Kidney epithelial cell (primary cell): ENCODE data around the gene STX1A. TPM values are rescaled to one million over a fixed set of nuclear protein-coding genes. Genes with fewer than 3 reads are reported as not detected.

Experiments used
- DNase-seq: peaks from one replicate; pipeline ENCODE4 v3.0.0-alpha.2; 2010; ENCODE audit warnings: low read depth
- H3K27me3 ChIP-seq: 2 replicates; pipeline ENCODE4 v1.6.0; 2011; ENCODE audit warnings: low read length; ENCODE audit not compliant: control insufficient read depth, insufficient read depth
- H3K36me3 ChIP-seq: 2 replicates; pipeline ENCODE4 v1.5.1; 2011; ENCODE audit warnings: low read length; ENCODE audit not compliant: control insufficient read depth, insufficient read depth
- H3K4me3 ChIP-seq: 2 replicates; pipeline ENCODE4 v1.5.1; 2011; ENCODE audit warnings: low read depth, mild to moderate bottlenecking, control low read depth, low read length
- total RNA-seq: library from RNA; depleted of rRNA; stranded (reverse); fragments of >200 nt; gene quantifications from 2 replicates; pipeline ENCODE4 v1.2.3, GENCODE V29; 2015
- TF ChIP-seq, protein P1 (sequence below): IDR thresholded peaks from 2 replicates; pipeline ENCODE4 v1.5.1; 2011; ENCODE audit warnings: mild to moderate bottlenecking, moderate library complexity, low read length, control low read depth, inconsistent platforms; ENCODE audit not compliant: insufficient read depth, poor library complexity, severe bottlenecking

The STX1A gene
- total RNA-seq, 1 donor from 2014 or later, result 25.9 TPM

DNA sequence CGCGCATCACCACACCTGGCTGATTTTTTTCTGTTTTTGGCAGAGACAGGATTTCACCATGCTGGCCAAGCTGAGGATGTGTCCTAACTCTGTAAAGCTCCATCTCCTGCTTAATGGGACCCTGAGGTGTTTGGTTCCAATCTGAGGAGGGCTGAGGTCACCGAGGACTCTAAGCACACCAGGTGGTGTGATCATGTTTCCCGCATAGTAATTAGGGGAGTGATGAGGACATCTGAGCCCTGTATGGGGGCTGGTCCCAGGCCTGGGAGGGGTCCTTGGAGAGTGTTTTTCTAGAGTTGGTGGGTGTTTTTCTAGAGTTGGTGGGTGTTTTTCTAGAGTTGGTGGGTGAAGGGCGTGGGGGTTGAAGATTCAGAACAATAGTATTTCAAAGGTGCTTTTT lies 22.1 kb upstream of the STX1A start:
- DNase-seq, result no peak
- TF ChIP-seq, protein P1, sequence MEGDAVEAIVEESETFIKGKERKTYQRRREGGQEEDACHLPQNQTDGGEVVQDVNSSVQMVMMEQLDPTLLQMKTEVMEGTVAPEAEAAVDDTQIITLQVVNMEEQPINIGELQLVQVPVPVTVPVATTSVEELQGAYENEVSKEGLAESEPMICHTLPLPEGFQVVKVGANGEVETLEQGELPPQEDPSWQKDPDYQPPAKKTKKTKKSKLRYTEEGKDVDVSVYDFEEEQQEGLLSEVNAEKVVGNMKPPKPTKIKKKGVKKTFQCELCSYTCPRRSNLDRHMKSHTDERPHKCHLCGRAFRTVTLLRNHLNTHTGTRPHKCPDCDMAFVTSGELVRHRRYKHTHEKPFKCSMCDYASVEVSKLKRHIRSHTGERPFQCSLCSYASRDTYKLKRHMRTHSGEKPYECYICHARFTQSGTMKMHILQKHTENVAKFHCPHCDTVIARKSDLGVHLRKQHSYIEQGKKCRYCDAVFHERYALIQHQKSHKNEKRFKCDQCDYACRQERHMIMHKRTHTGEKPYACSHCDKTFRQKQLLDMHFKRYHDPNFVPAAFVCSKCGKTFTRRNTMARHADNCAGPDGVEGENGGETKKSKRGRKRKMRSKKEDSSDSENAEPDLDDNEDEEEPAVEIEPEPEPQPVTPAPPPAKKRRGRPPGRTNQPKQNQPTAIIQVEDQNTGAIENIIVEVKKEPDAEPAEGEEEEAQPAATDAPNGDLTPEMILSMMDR, result no peak
- Histone ChIP-seq H3K27me3 (no peaks in the 10 kb centered on the region), H3K4me3 (no peak overlapping the region), H3K36me3 (no peaks in the 10 kb centered on the region)

DNA sequence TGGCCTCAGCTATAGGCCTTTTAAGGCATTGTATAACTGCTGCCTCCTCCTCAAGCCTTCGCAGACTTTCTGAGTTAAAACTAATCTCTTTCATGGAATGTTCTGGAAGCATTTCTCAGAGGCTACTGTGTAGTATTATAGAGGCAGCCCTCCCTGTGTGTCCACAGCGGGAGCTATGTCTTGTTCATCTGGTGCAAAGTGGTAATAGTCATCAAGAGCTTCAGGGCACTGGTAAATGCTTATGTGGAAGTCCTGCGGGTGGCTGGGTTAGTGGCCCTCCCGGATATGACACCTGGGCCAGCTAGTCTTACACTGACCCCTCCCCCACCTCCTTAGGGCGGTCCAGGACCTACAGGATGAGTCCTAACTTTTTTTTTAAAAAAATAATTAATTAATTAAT lies 21.3 kb upstream of the STX1A start:
- H3K4me3 ChIP-seq, result no peak overlapping the region
- H3K36me3 ChIP-seq, result no peaks in the 10 kb centered on the region
- no peak for DNase-seq
- TF ChIP-seq, protein P1, result no peak
- no peaks in the 10 kb centered on the region for H3K27me3 ChIP-seq

DNA sequence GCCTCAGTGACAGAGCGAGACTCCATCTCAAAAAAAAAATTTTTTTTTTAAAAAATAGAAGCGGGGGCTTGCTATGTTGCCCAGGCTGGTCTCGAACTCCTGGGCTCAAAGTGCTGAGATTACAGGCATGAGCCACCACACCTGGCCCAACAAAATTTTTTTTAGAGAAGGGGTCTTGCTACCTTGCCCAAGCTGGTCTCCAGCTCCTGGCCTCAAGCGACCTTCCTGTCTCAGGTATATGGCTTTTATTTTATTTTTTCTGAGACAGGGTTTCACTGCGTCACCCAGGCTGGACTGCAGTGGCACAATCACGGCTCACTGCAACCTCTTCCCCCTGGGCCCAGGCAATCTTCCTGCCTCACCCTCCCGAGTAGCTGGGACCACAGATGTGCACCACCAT lies 20.7 kb upstream of the STX1A start:
- DNase-seq, result no peak
- TF ChIP-seq, protein P1, result no peak
- Histone ChIP-seq H3K27me3 (no peaks in the 10 kb centered on the region), H3K36me3 (no peaks in the 10 kb centered on the region), H3K4me3 (no peak overlapping the region)

DNA sequence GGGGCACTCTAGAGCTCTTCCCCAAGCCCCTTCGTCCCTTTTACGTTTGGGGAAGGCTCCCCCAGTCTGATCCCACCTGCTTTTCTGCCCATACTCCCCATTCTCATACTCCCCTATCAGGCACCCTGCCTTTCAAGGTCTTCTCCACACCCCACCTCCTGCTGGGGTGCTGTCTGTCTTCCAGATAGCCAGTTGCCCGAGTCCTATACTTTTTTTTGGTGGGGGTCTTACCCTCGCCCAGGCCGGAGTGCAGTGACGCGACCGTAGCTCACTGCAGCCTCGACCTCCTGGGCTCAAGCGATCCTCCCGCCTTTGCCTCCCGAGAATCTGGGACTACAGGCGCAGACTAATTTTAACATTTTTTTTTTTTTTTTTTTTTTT lies 19.9 kb upstream of the STX1A start:
- no peak for DNase-seq
- TF ChIP-seq, protein P1, result no peak
- no peaks in the 10 kb centered on the region for H3K27me3 ChIP-seq
- H3K36me3 ChIP-seq, result no peaks in the 10 kb centered on the region
- H3K4me3 ChIP-seq, result peak overlapping the region; percentile 69

DNA sequence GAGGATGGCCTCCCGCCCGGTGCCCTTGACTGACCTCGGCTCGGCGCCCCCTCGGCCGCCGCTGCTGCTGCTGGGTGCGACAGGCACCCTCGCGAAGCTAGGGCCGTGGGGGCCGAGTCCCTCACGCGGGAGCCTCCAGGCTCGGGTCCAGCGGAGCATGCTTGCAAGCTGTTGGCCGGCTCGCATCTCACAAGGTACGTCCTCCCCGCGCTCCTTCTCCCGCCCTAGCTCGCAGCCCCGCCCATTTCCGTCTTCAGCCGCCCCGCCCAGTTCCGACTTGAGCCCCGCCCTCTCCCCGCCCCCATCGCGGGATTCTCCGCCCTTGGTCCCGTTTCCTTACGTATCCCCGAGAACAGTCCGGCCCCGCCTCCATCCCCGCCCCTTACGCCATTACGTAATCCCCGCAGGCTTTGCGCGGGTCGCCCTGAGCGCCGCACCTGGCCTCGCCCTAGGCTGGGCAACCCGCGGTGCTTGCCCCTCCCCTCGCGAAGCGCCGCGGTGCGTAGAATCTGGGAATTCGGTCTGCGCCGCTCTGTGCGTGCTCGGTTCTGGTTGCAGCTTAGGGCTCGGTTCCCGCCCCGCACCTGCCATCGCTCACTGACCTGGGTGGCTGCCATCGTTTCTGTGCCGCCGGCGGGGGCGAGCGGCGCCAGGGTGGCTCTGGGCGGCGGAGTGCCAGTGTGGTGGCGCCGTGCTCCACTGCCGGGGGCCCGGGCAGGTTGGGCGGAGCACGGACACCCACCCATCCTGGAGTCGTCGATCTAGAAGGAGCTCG lies 19.3 kb upstream of the STX1A start, which contains the start of gene ABHD11:
Gene ABHD11, minus strand, starts transcription at position 191 of the 775 bp plus-strand sequence. Its CDS starts 32 bp downstream, at position 159.
- H3K36me3 ChIP-seq, result no peaks in the 10 kb centered on the region
- H3K4me3 ChIP-seq, result peak within 1 kb of the TSS; percentile 74
- TF ChIP-seq, protein P1, result no peak
- no peaks in the 10 kb centered on the region for H3K27me3 ChIP-seq
- DNase-seq, result no peak

DNA sequence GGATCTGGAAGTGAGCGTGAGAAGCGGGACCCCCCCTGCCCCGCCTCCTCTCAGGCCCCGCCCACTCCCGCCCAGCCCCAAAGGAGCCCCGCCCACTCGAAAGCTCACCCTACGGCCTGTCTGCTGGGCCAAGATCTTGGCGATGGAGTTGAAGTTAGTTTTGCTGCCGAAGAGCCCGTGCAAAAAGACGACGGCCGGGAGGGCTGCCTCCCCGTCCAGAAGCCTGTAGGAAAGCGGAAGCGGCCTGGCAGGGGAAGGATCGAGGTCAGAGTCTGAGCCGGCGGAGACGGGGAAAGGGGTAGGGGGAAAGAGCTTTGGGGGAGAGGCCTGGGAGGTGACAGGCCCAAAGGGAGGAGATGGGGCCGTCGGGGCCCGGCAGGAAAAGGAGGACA lies 18.7 kb upstream of the STX1A start:
- H3K27me3 ChIP-seq, result no peaks in the 10 kb centered on the region
- DNase-seq, result no peak
- peak overlapping the region; percentile 74 for H3K4me3 ChIP-seq
- TF ChIP-seq, protein P1, result no peak
- no peaks in the 10 kb centered on the region for H3K36me3 ChIP-seq
